GM23338 (cell line): ENCODE measurements around the gene OLFML2A.

Experiments used
- EZH2 ChIP-seq: fragments of 200-600 bp; sonication (generic); IDR thresholded peaks from one replicate; pipeline ENCODE4 v1.8.0; 2017; ENCODE audit warnings: antibody characterized with exemption, mild to moderate bottlenecking, low read depth; ENCODE audit not compliant: unreplicated experiment
- EZH2phosphoT487 ChIP-seq: fragments of 200-600 bp; sonication (generic); IDR thresholded peaks from one replicate; pipeline ENCODE4 v1.8.1; 2018; ENCODE audit warnings: antibody characterized with exemption; ENCODE audit not compliant: unreplicated experiment
- NANOG ChIP-seq: IDR thresholded peaks from 2 replicates; pipeline ENCODE4 v1.6.1; 2016; ENCODE audit warnings: antibody characterized with exemption, borderline replicate concordance
- POLR2AphosphoS5 ChIP-seq: IDR thresholded peaks from 2 replicates; pipeline ENCODE4 v1.6.1; 2016; ENCODE audit warnings: antibody characterized with exemption, low read depth
- ZNF114 ChIP-seq: fragments of 250-450 bp; sonication (Bioruptor Pico); IDR thresholded peaks from 2 replicates; pipeline ENCODE4 v1.5.0; 2020; ENCODE audit warnings: mild to moderate bottlenecking, moderate library complexity
- TF ChIP-seq, protein P1 (sequence below), 2 experiments: fragments of 200-600 bp in 1 of 2; sonication (generic) in 1 of 2; conservative IDR thresholded peaks; 2 replicates each; pipeline versions ENCODE4 v1.5.1 to v1.6.1; 2016 to 2017; ENCODE audit warnings: antibody characterized with exemption in 2 of 2, low read depth in 2 of 2, mild to moderate bottlenecking in 2 of 2, moderate library complexity in 1 of 2
- TF ChIP-seq, protein P2 (sequence below): IDR thresholded peaks from one replicate; pipeline ENCODE4 v1.6.1; 2018; ENCODE audit warnings: antibody characterized with exemption; ENCODE audit not compliant: unreplicated experiment

DNA sequence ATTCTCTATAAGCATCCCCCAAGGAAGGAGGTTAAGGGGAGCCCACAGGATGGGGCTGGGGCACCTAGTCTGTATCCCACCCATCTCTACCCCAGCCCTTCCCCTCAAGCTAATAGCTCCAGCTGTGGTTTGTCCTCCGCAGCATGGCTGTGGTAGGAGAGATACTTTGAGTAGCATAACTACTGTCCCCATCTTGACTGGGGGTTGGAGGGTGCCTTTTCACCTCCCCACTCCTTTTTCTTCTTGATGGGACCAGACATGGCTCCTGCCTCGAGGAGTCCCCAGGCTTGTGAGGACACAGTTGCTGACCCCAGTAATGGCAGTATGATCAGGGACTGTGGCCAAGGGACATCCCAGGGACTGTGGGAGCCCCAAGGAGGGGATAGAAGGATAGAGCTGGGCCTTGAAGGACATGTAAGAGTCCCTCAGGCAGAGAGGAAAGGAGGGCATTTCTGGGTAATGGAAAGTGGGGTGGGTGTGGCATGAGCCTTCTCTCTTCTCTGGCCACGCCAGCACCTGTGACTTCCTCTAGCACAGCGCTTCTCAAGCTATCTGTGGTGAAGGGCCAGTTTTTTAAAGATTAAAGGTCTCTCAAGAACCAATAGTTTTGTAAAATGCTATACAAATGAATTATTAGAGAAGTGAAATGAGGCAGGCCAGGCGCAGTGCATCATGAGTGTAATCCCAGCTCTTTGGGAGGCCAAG is 14.0 kb downstream of the OLFML2A start:
- TF ChIP-seq, protein P1, sequence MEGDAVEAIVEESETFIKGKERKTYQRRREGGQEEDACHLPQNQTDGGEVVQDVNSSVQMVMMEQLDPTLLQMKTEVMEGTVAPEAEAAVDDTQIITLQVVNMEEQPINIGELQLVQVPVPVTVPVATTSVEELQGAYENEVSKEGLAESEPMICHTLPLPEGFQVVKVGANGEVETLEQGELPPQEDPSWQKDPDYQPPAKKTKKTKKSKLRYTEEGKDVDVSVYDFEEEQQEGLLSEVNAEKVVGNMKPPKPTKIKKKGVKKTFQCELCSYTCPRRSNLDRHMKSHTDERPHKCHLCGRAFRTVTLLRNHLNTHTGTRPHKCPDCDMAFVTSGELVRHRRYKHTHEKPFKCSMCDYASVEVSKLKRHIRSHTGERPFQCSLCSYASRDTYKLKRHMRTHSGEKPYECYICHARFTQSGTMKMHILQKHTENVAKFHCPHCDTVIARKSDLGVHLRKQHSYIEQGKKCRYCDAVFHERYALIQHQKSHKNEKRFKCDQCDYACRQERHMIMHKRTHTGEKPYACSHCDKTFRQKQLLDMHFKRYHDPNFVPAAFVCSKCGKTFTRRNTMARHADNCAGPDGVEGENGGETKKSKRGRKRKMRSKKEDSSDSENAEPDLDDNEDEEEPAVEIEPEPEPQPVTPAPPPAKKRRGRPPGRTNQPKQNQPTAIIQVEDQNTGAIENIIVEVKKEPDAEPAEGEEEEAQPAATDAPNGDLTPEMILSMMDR (conservative IDR thresholded peaks at IDR 0.05; ENCODE audit: low read depth in 2 of 2) = no peak
- no peak for TF ChIP-seq EZH2
- TF ChIP-seq, protein P2, sequence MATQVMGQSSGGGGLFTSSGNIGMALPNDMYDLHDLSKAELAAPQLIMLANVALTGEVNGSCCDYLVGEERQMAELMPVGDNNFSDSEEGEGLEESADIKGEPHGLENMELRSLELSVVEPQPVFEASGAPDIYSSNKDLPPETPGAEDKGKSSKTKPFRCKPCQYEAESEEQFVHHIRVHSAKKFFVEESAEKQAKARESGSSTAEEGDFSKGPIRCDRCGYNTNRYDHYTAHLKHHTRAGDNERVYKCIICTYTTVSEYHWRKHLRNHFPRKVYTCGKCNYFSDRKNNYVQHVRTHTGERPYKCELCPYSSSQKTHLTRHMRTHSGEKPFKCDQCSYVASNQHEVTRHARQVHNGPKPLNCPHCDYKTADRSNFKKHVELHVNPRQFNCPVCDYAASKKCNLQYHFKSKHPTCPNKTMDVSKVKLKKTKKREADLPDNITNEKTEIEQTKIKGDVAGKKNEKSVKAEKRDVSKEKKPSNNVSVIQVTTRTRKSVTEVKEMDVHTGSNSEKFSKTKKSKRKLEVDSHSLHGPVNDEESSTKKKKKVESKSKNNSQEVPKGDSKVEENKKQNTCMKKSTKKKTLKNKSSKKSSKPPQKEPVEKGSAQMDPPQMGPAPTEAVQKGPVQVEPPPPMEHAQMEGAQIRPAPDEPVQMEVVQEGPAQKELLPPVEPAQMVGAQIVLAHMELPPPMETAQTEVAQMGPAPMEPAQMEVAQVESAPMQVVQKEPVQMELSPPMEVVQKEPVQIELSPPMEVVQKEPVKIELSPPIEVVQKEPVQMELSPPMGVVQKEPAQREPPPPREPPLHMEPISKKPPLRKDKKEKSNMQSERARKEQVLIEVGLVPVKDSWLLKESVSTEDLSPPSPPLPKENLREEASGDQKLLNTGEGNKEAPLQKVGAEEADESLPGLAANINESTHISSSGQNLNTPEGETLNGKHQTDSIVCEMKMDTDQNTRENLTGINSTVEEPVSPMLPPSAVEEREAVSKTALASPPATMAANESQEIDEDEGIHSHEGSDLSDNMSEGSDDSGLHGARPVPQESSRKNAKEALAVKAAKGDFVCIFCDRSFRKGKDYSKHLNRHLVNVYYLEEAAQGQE = no peak
- TF ChIP-seq POLR2AphosphoS5 = no peak
- TF ChIP-seq ZNF114 (CRISPR knock-in tag) = no peak
- TF ChIP-seq NANOG = no peak
- TF ChIP-seq EZH2phosphoT487 = no peak
